HepG2 (cell line): ENCODE measurements around the gene MEPCE. TPM values are rescaled to one million over a fixed set of nuclear protein-coding genes. Genes with fewer than 3 reads are reported as not detected.

Experiments
- ATAC-seq: fragments of 200-7000 bp; cut with Tn5 transposase; 3 replicates; pipeline ENCODE4 v1.9.1; 2020; ENCODE audit warnings: mild to moderate bottlenecking, moderate library complexity
- BruUV-seq: library from RNA; stranded (reverse); fragments of 400-500 nt; replicated peaks from 2 replicates; lab custom pipeline; 2021; lab: Mats Ljungman, UMichigan
- CTCF ChIA-PET: fragments of 300-600 bp; formaldehyde crosslinking; extraction: SDS; loops from one replicate; lab custom pipeline; 2021; ENCODE audit warnings: low total read pairs, inconsistent platforms, low intra/inter-chr PET ratio; lab: Yijun Ruan, JAX
- POLR2A ChIA-PET: fragments of 350-600 bp; sonication (Branson Sonifier 250); formaldehyde crosslinking; loops from one replicate; lab custom pipeline; 2020; ENCODE audit warnings: antibody characterized with exemption, inconsistent platforms; lab: Yijun Ruan, JAX
- DNase-seq: peaks from one replicate; pipeline ENCODE4 v3.0.0-alpha.2; 2015; ENCODE audit warnings: low spot score
- FAIRE-seq: peaks from 3 replicates; lab custom pipeline; 2011; peaks lifted over from hg19 to GRCh38; lab: Jason Lieb, UNC
- H2AFZ ChIP-seq: one replicate; pipeline ENCODE4 v1.6.1; 2011; ENCODE audit warnings: low read length, inconsistent platforms
- H3K27ac ChIP-seq: fragments of 300-600 bp; 3 replicates; pipeline ENCODE4 v1.8.0; 2011; ENCODE audit warnings: mixed run types, mild to moderate bottlenecking, mixed read lengths, low read length, inconsistent platforms; ENCODE audit not compliant: insufficient read depth; ENCODE audit errors: extremely low read length
- H3K27me3 ChIP-seq, 2 experiments: fragments of 200-600 bp in 1 of 2; 2 replicates in 1 of 2; 3 replicates in 1 of 2; pipeline versions ENCODE4 v1.6.0 to v1.8.0; 2011; ENCODE audit warnings: low read length in 2 of 2, mild to moderate bottlenecking in 2 of 2, moderate library complexity in 2 of 2, inconsistent platforms in 1 of 2; ENCODE audit not compliant: insufficient read depth in 2 of 2, control insufficient read depth in 1 of 2
- H3K36me3 ChIP-seq, 2 experiments: fragments of 200-600 bp in 1 of 2; replicated peaks in 1 of 2; 2 replicates in 1 of 2; 3 replicates in 1 of 2; pipeline versions ENCODE4 v1.5.1 to v1.8.0; 2011; ENCODE audit warnings: low read length in 2 of 2, inconsistent platforms in 1 of 2; ENCODE audit not compliant: insufficient read depth in 2 of 2, control insufficient read depth in 1 of 2
- H3K4me1 ChIP-seq: 2 replicates; pipeline ENCODE4 v1.5.1; 2012; ENCODE audit warnings: low read length, inconsistent platforms; ENCODE audit not compliant: insufficient read depth
- H3K4me2 ChIP-seq: 2 replicates; pipeline ENCODE4 v1.6.0; 2011; ENCODE audit warnings: low read depth, low read length, inconsistent platforms
- H3K4me3 ChIP-seq, 3 experiments: fragments of 200-600 bp in 1 of 3; sonication (generic), shearing (Covaris generic) in 1 of 3; replicated peaks in 1 of 3; 2 replicates each; pipeline ENCODE4 v1.5.1; 2011 to 2016; ENCODE audit warnings: low read length in 3 of 3, inconsistent platforms in 2 of 3, low read depth in 2 of 3, mild to moderate bottlenecking in 2 of 3, control low read depth in 1 of 3, mixed read lengths in 1 of 3; ENCODE audit not compliant: insufficient read depth in 1 of 3
- H3K79me2 ChIP-seq: one replicate; pipeline ENCODE4 v1.6.1; 2011; ENCODE audit warnings: low read length, inconsistent platforms; ENCODE audit not compliant: insufficient read depth
- H3K9ac ChIP-seq: 2 replicates; pipeline ENCODE4 v1.6.0; 2011; ENCODE audit warnings: mild to moderate bottlenecking, low read depth, low read length, inconsistent platforms; ENCODE audit not compliant: insufficient read depth
- H3K9me3 ChIP-seq: 2 replicates; pipeline ENCODE4 v1.5.1; 2012; ENCODE audit warnings: mild to moderate bottlenecking, low read length
- H4K20me1 ChIP-seq: 2 replicates; pipeline ENCODE4 v1.6.0; 2011; ENCODE audit warnings: inconsistent platforms, mild to moderate bottlenecking, low read length, moderate library complexity; ENCODE audit not compliant: insufficient read depth
- ISL2 ChIP-seq: sonication (generic); formaldehyde crosslinking; IDR thresholded peaks from 2 replicates; pipeline ENCODE4 v1.5.0; 2020; ENCODE audit warnings: missing genetic modification reagents
- KLF16 ChIP-seq, 2 experiments: sonication (generic) in 1 of 2; formaldehyde crosslinking in 1 of 2; IDR thresholded peaks; 2 replicates each; pipeline versions ENCODE4 v1.6.1 to v1.8.0; 2016 to 2023; ENCODE audit warnings: missing genetic modification reagents in 2 of 2, missing compliant biosample characterization in 1 of 2
- RAD51 ChIP-seq: fragments of 450-650 bp; IDR thresholded peaks from 2 replicates; pipeline ENCODE4 v1.6.1; 2016; ENCODE audit warnings: borderline replicate concordance
- WGBS: methylation state at CpG from one replicate; pipeline ENCODE4 v1.1.6; 2017; ENCODE audit warnings: low lambda C conversion rate; 5-methylcytosine and 5-hydroxymethylcytosine counted together
- in situ Hi-C: cut with HindIII; loops from 2 replicates; pipeline ENCODE4 v1.10.0; 2017; ENCODE audit warnings: low pct_unique_long_range_greater_than_20kb; ENCODE audit not compliant: extremely low pct_ligation_motif_present
- intact Hi-C: fragments of 100-400 bp; cut with micrococcal nuclease; formaldehyde crosslinking; loops from one replicate; pipeline ENCODE4 v1.10.0; 2022; ENCODE audit not compliant: unreplicated experiment
- polyA plus RNA-seq, 8 experiments: library from polyadenylated mRNA; depleted of rRNA in 3 of 8; stranded (reverse) in 7 of 8; unstranded in 1 of 8; fragments of >200 nt; fragmentation: Illumina TruSeq in 4 of 8; extraction: Trizol in 4 of 8; gene quantifications; 2 replicates each; pipeline versions ENCODE4 v1.2.1 to v1.2.3, GENCODE V29; 2011 to 2016; ENCODE audit warnings: low read depth in 4 of 8, missing spikeins in 1 of 8, mixed read lengths in 1 of 8; ENCODE audit not compliant: insufficient read depth in 1 of 8
- total RNA-seq, 5 experiments: library from RNA; depleted of rRNA; stranded (reverse); fragments of >200 nt; fragmentation: Illumina TruSeq; extraction: Trizol; gene quantifications; 2 replicates each; pipeline ENCODE4 v1.2.3, GENCODE V29; 2016; ENCODE audit warnings: low read depth in 1 of 5
- TF ChIP-seq, protein P1 (sequence below): sonication (generic); formaldehyde crosslinking; IDR thresholded peaks from one replicate; pipeline ENCODE4 v1.5.1; 2020; ENCODE audit warnings: mild to moderate bottlenecking, missing genetic modification reagents; ENCODE audit errors: not compliant biosample characterization

The MEPCE gene
- total and polyA plus RNA-seq, 2 of the 13 experiments (the other 11 are each of a cell fraction or from before 2014, with no cell fraction given): 12.3 to 26.0 TPM

DNA sequence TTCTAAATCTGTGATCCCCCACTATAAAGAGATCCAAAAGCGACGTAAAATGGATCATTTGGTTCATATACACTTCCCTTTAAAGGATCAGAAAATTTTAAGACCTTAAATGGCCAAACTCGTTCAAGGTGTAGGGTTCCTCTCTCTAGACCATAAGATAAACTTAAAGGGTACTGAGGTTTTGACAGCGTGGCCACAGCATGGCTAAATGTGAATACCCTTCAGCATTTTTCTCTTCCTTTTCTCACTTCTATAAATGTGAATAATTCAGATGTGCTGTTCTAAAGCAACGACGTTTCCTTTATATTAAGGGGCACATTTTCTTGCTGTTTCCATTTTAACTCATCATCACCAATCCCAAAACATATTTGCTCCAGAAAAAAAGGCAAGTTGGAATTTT, 6.3 kb upstream of the MEPCE start:
- ATAC-seq (no peak), DNase-seq (no peak), FAIRE-seq (no peak)
- Histone ChIP-seq H4K20me1 (no peaks in the 10 kb centered on the region), H2AFZ (no peak overlapping the region), H3K4me2 (no peak overlapping the region), H3K9ac (no peak overlapping the region), H3K36me3 (no peaks in the 10 kb centered on the region), H3K79me2 (no peaks in the 10 kb centered on the region), H3K4me1 (peaks cover 7% of the 10 kb centered on the region), H3K4me3 (no peak overlapping the region), H3K9me3 (no peaks in the 10 kb centered on the region), H3K27me3 (no peaks in the 10 kb centered on the region), H3K27ac (no peak overlapping the region)
- ChIA-PET POLR2A (interaction anchor here (0.7 kb wide), 1 partner anchor 794 kb away, joined by 3 read pairs; no protein-coding TSS in a partner anchor), CTCF (no interaction called here)
- no TSS peak for BruUV-seq
- WGBS: 87% methylated on average over 6 of the region's 6 CpGs
- in situ Hi-C loops: no loop called here
- intact Hi-C loops: no loop called here
- TF ChIP-seq KLF16 (CRISPR knock-in tag; IDR thresholded peaks at IDR 0.05) (no peak), ISL2 (CRISPR knock-in tag) (no peak), RAD51 (no peak)
- TF ChIP-seq, protein P1, sequence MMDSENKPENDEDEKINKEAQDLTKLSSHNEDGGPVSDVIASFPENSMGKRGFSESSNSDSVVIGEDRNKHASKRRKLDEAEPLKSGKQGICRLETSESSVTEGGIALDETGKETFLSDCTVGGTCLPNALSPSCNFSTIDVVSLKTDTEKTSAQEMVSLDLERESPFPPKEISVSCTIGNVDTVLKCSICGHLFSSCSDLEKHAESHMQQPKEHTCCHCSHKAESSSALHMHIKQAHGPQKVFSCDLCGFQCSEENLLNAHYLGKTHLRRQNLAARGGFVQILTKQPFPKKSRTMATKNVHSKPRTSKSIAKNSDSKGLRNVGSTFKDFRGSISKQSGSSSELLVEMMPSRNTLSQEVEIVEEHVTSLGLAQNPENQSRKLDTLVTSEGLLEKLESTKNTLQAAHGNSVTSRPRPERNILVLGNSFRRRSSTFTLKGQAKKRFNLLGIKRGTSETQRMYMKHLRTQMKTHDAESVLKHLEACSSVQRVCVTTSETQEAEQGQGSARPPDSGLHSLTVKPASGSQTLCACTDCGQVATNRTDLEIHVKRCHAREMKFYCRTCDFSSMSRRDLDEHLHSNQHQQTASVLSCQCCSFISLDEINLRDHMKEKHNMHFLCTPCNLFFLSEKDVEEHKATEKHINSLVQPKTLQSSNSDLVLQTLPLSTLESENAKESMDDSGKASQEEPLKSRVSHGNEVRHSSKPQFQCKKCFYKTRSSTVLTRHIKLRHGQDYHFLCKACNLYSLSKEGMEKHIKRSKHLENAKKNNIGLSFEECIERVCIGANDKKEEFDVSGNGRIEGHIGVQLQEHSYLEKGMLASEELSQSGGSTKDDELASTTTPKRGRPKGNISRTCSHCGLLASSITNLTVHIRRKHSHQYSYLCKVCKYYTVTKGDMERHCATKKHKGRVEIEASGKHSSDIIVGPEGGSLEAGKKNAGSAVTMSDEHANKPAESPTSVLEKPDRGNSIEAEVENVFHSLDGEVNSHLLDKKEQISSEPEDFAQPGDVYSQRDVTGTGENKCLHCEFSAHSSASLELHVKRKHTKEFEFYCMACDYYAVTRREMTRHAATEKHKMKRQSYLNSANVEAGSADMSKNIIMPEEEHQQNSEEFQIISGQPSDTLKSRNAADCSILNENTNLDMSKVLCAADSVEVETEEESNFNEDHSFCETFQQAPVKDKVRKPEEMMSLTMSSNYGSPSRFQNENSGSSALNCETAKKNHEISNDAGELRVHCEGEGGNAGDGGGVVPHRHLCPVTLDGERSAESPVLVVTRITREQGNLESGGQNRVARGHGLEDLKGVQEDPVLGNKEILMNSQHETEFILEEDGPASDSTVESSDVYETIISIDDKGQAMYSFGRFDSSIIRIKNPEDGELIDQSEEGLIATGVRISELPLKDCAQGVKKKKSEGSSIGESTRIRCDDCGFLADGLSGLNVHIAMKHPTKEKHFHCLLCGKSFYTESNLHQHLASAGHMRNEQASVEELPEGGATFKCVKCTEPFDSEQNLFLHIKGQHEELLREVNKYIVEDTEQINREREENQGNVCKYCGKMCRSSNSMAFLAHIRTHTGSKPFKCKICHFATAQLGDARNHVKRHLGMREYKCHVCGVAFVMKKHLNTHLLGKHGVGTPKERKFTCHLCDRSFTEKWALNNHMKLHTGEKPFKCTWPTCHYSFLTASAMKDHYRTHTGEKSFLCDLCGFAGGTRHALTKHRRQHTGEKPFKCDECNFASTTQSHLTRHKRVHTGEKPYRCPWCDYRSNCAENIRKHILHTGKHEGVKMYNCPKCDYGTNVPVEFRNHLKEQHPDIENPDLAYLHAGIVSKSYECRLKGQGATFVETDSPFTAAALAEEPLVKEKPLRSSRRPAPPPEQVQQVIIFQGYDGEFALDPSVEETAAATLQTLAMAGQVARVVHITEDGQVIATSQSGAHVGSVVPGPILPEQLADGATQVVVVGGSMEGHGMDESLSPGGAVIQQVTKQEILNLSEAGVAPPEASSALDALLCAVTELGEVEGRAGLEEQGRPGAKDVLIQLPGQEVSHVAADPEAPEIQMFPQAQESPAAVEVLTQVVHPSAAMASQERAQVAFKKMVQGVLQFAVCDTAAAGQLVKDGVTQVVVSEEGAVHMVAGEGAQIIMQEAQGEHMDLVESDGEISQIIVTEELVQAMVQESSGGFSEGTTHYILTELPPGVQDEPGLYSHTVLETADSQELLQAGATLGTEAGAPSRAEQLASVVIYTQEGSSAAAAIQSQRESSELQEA (CRISPR knock-in tag): no peak
